Central memory CD4-positive, alpha-beta T cell (primary cell): ENCODE results near the gene ISCA1.
A peak's percentile ranks its signal among the peaks of the same experiment; 100 is the strongest.
"Not testable (repeated sequence)": the region's sequence is repeated elsewhere in the genome, so short reads cannot be mapped to it uniquely, and the experiment has no call there.

ENCODE experiments used
- DNase-seq: peaks from one replicate; pipeline ENCODE4 v3.0.0; 2022
- total RNA-seq, 3 experiments: gene quantifications; one replicate each; lab custom pipeline; 2026; lab: John Stamatoyannopoulos, UW

The ISCA1 gene
- total RNA-seq: 55.2 to 63.0 (median 58.0) reads per million in 3 experiments

- peak; percentile 98 for DNase-seq
Measured at GRCh38 chr9:86282077-86282978, at the start of gene ISCA1. TSS of gene ISCA1 (minus strand) at chr9:86282538. CDS start at chr9:86282458, 80 bp downstream.

GRCh38 chr9:86330186-86330585, 47.8 kb upstream of the ISCA1 start:
- DNase-seq: no peak

GRCh38 chr9:86329649-86330048, 47.3 kb upstream of the ISCA1 start:
- no peak for DNase-seq

GRCh38 chr9:86328156-86328555, 45.8 kb upstream of the ISCA1 start:
- DNase-seq: no peak

- DNase-seq: no peak
Measured at GRCh38 chr9:86326536-86326935, 44.2 kb upstream of the ISCA1 start.

GRCh38 chr9:86324901-86325300, 42.6 kb upstream of the ISCA1 start:
- DNase-seq: no peak

GRCh38 chr9:86324308-86324707, 42.0 kb upstream of the ISCA1 start:
- DNase-seq: no peak

GRCh38 chr9:86322973-86323644, 40.8 kb upstream of the ISCA1 start:
- DNase-seq: no peak

- DNase-seq: no peak
Measured at GRCh38 chr9:86321373-86321772, 39.0 kb upstream of the ISCA1 start.

GRCh38 chr9:86318187-86318586, 35.8 kb upstream of the ISCA1 start:
- no peak for DNase-seq

GRCh38 chr9:86315078-86315477, 32.7 kb upstream of the ISCA1 start:
- DNase-seq: no peak

- not testable (repeated sequence) for DNase-seq
Measured at GRCh38 chr9:86312959-86313358, 30.6 kb upstream of the ISCA1 start.

- no peak for DNase-seq
Measured at GRCh38 chr9:86308687-86309086, 26.3 kb upstream of the ISCA1 start.

GRCh38 chr9:86304236-86304730, 21.9 kb upstream of the ISCA1 start:
- DNase-seq: no peak

- peak; percentile 44 for DNase-seq
Measured at GRCh38 chr9:86303316-86303975, 21.1 kb upstream of the ISCA1 start.

GRCh38 chr9:86301686-86302085, 19.3 kb upstream of the ISCA1 start:
- no peak for DNase-seq

- DNase-seq: no peak
Measured at GRCh38 chr9:86300701-86301100, 18.4 kb upstream of the ISCA1 start.

- no peak for DNase-seq
Measured at GRCh38 chr9:86298873-86299272, 16.5 kb upstream of the ISCA1 start.

GRCh38 chr9:86290341-86290740, 8.0 kb upstream of the ISCA1 start:
- not testable (repeated sequence) for DNase-seq

- DNase-seq: no peak
Measured at GRCh38 chr9:86288499-86289198, 6.3 kb upstream of the ISCA1 start.

GRCh38 chr9:86287013-86287412, 4.7 kb upstream of the ISCA1 start:
- no peak for DNase-seq

- no peak for DNase-seq
Measured at GRCh38 chr9:86286278-86286677, 3.9 kb upstream of the ISCA1 start.

GRCh38 chr9:86285261-86285660, 2.9 kb upstream of the ISCA1 start:
- no peak for DNase-seq
